NCI-H748 (cell line): ENCODE results near the gene VGLL3.
A peak's percentile ranks its signal among the peaks of the same experiment; 100 is the strongest.
"Not testable (repeated sequence)": the region's sequence is repeated elsewhere in the genome, so short reads cannot be mapped to it uniquely, and the experiment has no call there.

ENCODE experiments used
- DNase-seq: peaks from one replicate; lab custom pipeline; 2025; ENCODE audit not compliant: unreplicated experiment; lab: John Stamatoyannopoulos, UW

The VGLL3 gene

DNA sequence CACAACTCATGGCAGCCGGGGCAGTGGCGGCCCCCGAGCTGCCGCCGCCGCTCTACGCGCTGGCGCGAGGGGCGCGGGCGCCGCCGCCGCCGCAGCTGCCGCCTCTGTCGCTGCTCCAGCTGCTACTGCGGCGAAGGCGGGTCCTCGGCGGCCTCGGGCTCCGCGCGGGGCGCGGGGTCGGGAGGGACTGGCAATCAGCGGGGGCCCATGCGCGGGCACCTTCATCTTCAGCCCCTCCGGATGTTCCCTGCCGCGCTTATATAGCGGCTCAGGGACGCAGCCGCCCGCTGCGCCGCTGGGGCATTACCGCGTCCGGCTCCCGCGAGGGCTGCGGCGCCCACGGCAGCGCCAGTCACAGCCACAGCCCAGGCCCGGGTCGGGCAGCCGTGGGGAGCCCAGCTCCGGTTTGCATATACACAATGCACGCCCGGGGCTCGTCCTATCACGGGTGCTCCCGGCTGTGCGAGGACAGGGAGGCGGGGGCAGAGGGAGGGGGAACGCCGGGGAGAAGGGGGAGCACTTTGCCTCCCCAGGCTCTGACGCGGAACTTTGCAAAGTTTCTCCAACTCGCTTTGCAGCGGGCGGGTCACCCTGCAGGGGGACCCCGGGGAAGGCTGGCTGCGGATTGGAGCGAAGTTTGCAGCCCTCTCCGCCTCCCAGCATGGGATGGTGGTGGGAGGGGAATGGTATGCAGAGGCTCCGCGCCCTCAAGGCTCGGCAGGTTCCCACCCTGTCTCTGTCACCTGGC, at the start of gene VGLL3:
Gene VGLL3, minus strand, starts transcription at position 416 of the 748 bp plus-strand sequence. Its CDS starts 406 bp downstream, at position 10.
- peak; percentile 50 for DNase-seq

DNA sequence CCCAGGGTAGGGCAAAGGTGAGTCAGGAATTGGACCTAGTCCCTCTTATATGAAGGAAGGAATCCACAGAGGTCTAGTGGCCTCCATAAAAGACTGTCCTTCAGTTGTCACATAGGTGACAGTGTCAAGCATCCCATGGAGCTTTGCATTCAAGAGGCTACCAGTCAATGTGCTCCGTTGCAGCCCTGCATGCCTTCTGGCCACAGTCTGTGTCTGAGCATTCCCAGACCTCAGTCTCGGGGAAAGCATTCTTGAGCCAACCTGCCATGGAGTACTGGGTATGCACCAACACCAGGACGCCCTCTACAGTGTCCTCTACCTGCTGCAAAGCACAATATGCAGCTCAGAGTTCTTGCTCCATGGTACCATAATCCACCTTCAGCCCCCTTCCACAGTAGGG, 46.7 kb upstream of the VGLL3 start:
- DNase-seq = no peak

DNA sequence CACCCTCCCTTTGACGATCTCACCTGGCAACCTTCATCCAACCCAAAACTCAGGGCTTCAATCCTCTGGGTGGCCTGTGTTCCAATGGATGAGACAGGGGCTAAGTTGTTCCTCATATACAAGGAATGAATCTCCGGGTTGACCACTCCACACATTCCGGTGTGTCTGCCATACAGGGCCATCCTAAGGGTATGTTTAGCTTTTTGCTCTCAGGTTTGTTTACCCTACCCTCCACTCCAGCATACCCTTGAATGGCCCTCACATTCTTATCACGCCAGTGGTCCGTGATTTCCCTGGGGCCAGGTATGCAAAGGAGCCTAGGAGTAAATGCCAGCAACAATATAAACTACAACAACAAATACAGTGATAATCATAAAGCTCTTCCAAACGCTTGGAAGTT, 45.7 kb upstream of the VGLL3 start:
- no peak for DNase-seq

GRCh38 chr3:87035339-87035738, 44.4 kb upstream of the VGLL3 start:
- DNase-seq = no peak

DNA sequence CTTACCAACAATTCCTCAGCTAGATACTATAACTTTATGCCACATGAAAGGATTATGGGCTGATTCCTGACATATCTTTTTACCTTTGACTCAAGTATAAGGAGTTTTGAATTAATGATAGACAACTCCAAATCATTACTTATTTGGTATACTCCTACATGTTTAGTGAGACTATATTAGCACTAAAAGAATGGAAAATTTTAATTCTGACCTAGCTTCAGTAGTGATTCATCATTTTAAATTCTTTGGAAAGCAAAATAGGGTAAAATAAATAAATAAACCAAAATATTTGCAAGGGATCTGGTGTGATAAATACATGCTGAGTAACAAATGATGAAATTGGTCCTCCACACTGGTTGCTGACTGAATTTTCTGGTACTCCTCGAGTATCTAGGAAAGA, 42.3 kb upstream of the VGLL3 start:
- no peak for DNase-seq

- peak; percentile 6 for DNase-seq
Measured at GRCh38 chr3:87025661-87026645, 35.0 kb upstream of the VGLL3 start.

DNA sequence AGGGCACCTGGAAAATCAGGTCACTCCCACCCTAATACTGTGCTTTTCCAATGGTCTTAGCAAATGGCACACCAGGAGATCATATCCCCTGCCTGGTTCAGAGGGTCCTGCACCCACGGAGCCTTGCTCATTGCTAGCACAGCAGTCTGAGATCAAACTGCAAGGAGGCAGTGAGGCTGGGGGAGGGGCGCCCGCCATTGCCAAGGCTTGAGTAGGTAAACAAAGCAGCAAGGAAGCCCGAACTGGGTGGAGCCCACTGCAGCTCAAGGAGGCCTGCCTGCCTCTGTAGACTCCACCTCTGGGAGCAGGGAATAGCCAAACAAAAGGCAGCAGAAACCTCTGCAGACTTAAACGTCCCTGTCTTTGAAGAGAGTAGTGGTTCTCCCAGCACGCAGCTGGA, 26.4 kb upstream of the VGLL3 start:
- not testable (repeated sequence) for DNase-seq

GRCh38 chr3:87009271-87009670, 18.3 kb upstream of the VGLL3 start:
- no peak for DNase-seq

GRCh38 chr3:87006844-87007439, 16.0 kb upstream of the VGLL3 start:
- DNase-seq = no peak

DNA sequence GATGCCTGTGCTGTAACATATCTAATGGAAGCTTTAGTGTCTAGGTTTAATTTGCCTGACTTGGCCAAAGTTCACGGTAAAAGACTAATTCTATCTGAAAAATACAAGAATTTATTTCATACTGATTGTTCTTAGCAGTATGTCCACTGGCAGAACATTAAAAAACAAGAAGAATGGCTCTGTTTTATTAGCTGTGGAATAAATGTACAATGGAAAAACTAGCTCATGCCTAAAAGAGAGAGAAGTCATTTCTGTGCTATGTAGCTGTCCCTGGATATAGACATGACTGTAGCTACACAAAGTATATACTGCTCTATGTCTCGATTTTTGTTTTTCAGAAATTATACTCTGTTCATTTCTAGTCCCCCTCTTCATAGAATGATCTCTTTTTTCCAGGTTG, 13.9 kb upstream of the VGLL3 start:
- no peak for DNase-seq

GRCh38 chr3:87002346-87002745, 11.4 kb upstream of the VGLL3 start:
- DNase-seq = no peak

GRCh38 chr3:87001473-87002098, 10.6 kb upstream of the VGLL3 start:
- DNase-seq = no peak

- DNase-seq = no peak
Measured at GRCh38 chr3:87000940-87001339, 10.0 kb upstream of the VGLL3 start.

DNA sequence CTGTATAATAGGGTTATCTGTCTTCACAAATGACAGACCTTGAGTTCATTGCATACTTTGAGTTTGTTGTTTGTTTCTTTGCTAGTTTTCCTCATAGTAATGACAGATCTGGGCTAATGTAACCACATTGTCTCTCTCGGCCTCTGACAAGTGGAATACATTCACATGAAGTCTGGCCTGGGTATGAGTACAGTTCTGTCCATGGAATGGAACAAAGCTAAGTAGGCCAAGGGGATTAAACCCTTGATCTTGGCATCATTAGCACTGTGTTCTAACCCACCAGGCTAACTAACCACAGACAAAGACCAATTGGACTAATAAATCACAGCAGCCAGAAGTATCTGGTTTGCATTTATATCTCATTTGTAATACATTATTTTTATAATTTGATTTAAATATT, 7.6 kb upstream of the VGLL3 start:
- no peak for DNase-seq

DNA sequence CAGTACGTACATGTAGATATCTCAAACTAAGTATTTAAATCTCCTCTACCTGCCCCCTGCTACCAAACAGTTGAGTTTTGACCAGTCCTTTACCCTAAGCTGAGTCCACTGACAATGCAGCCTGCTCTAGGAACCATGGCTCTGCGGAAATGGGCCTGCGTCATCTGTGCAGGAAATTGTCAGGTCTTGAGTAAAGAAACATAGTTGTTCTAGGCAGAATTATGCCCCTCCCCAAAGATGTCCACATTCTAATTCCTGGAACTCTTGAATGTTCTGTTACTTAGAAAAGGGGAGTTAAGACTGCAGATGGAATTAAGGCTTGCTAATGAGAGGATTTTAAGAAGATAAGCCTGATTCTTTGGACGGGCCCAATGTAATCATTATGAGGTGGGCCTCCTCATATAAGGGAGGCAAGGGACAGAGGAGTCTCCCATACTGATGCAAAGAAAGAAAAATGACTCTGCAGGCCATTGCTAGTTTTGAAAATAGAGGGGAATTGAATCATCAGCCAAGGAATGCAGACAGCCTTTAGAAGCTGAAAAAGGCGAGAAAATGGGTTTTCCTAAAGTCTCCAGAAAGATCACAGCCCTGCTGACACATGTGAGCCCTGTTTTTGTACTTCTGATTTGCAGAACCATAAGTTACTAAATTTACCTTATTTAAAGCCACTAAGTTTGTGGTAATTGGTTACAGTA, 5.5 kb upstream of the VGLL3 start:
- DNase-seq = no peak

- no peak for DNase-seq
Measured at GRCh38 chr3:86995537-86995936, 4.6 kb upstream of the VGLL3 start.

DNA sequence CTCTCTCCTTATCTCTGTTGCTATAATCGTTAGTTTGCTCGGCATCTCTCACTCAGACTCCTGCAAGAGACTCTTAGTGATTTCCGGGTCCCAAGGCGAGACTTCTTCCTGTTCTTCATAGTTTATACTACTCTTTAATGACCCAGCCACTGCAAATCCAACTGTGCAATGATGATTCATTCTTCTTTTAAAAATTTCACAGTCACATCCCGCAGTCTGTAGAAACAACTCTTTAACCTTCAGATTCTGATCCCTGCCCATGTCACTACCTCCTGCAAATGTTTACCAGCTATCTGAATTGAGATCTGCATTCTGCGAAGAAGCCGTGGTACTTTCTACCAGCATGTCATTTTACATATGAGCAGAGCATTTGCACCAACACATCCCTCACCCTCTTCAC, 2.8 kb upstream of the VGLL3 start:
- DNase-seq = no peak

GRCh38 chr3:86991840-86992435, 989 bp upstream of the VGLL3 start:
- DNase-seq = no peak

GRCh38 chr3:86991482-86991815, 500 bp upstream of the VGLL3 start:
- no peak for DNase-seq

DNA sequence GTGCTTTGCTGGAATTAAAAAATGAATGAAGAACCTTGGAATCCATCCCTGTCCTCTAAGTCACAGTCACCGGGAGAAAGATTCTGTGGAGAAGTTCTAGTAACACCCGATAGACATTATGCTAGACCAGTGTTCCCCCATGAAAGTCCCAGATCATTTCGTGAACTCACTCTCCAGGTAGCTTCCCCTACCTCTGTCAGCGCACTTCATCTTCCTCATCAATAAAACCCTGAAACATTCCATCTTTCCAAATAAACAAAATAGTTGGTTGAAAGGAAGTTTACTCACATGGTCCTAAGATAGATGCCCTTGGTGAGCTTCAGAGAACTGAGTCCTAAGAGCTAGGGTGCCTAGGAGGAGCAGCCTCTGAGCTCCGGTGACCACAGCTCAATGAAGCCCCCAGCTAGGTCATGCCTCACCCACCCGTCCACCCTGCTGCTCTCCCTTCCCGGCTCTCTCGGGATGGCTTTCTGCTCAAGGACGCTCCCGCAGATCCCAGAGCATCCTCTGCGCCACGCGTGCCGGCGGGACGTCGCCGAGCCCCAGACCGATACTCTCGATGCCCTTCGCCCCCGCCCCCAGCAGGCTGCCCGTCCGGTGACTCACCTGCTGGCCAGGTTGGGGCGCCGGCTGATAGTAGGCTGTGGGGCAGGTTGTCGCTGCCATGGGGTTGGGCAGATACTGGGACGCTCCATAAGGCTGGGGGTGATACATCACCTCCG, 776 bp downstream of the VGLL3 start:
- DNase-seq = peak; percentile 39
